ENCODE measurements around the gene PLA2G2E.

PLA2G2E gene

GRCh38 chr1:19893687-19894086, 29.7 kb downstream of the PLA2G2E start:
- in situ Hi-C loops (cut with HindIII; ENCODE audit: low sequenced_read_pairs), result no loop called here
- no peak for TF ChIP-seq CTCF (IDR thresholded peaks at IDR 0.05; ENCODE audit: low read depth, low read length, missing control alignments)
- no peak overlapping the region for H3K4me3 ChIP-seq (ENCODE audit: low read depth, low read length)
- no peak for DNase-seq (ENCODE audit: low read depth)

GRCh38 chr1:19892628-19893168, 30.7 kb downstream of the PLA2G2E start:
- DNase-seq (ENCODE audit: low read depth), result no peak
- no peak overlapping the region for H3K4me3 ChIP-seq (ENCODE audit: low read depth, low read length)
- in situ Hi-C loops (cut with HindIII; ENCODE audit: low sequenced_read_pairs), result no loop called here
- no peak for TF ChIP-seq CTCF (IDR thresholded peaks at IDR 0.05; ENCODE audit: low read depth, low read length, missing control alignments)

GRCh38 chr1:19892129-19892528, 31.3 kb downstream of the PLA2G2E start:
- TF ChIP-seq CTCF (IDR thresholded peaks at IDR 0.05; ENCODE audit: low read depth, low read length, missing control alignments), result no peak
- no peak for DNase-seq (ENCODE audit: low read depth)
- in situ Hi-C loops (cut with HindIII; ENCODE audit: low sequenced_read_pairs), result no loop called here
- no peak overlapping the region for H3K4me3 ChIP-seq (ENCODE audit: low read depth, low read length)

GRCh38 chr1:19889656-19890055, 33.8 kb downstream of the PLA2G2E start:
- no peak for TF ChIP-seq CTCF (IDR thresholded peaks at IDR 0.05; ENCODE audit: low read depth, low read length, missing control alignments)
- no peak for DNase-seq (ENCODE audit: low read depth)
- in situ Hi-C loops (cut with HindIII; ENCODE audit: low sequenced_read_pairs), result no loop called here

GRCh38 chr1:19888112-19888511, 35.3 kb downstream of the PLA2G2E start:
- in situ Hi-C loops (cut with HindIII; ENCODE audit: low sequenced_read_pairs), result no loop called here

More at GRCh38 chr1:19889656-19890055, 33.8 kb downstream of the PLA2G2E start:
- no peak overlapping the region for H3K4me3 ChIP-seq (ENCODE audit: low read depth, low read length)

GRCh38 chr1:19885821-19886220, 37.6 kb downstream of the PLA2G2E start:
- in situ Hi-C loops (cut with HindIII; ENCODE audit: low sequenced_read_pairs), result no loop called here
- DNase-seq (ENCODE audit: low read depth), result no peak
- no peak for TF ChIP-seq CTCF (IDR thresholded peaks at IDR 0.05; ENCODE audit: low read depth, low read length, missing control alignments)
- no peak overlapping the region for H3K4me3 ChIP-seq (ENCODE audit: low read depth, low read length)

More at GRCh38 chr1:19888112-19888511, 35.3 kb downstream of the PLA2G2E start:
- no peak overlapping the region for H3K4me3 ChIP-seq (ENCODE audit: low read depth, low read length)
- no peak for TF ChIP-seq CTCF (IDR thresholded peaks at IDR 0.05; ENCODE audit: low read depth, low read length, missing control alignments)
- no peak for DNase-seq (ENCODE audit: low read depth)
